Measurements from ENCODE around the gene TRIML2. TPM values are rescaled to one million over a fixed set of nuclear protein-coding genes. Genes with fewer than 3 reads are reported as not detected.

TRIML2 gene
- total RNA-seq = not detected

GRCh38 chr4:188109157-188109755 is at the start of gene TRIML2:
TSS of gene TRIML2 (minus strand) at chr4:188109603. CDS start at chr4:188105368, 4,235 bp downstream.
- H3K36me3 Mint-ChIP-seq = no peaks in the 10 kb centered on the region
- no peak within 1 kb of the TSS for H3K27ac Mint-ChIP-seq
- DNase-seq = no peak
- H3K4me1 Mint-ChIP-seq = no peaks in the 10 kb centered on the region
- POLR2A ChIA-PET = no interaction called here
- no peak for ATAC-seq (ENCODE audit: low read depth)
- H3K27me3 Mint-ChIP-seq = no peaks in the 10 kb centered on the region
- H3K9me3 Mint-ChIP-seq = peaks cover 7% of the 10 kb centered on the region
- no peak within 1 kb of the TSS for H3K4me3 Mint-ChIP-seq

GRCh38 chr4:188158336-188158735 is 48.9 kb upstream of the TRIML2 start:
- Mint-ChIP-seq H3K27ac (no peak overlapping the region), H3K27me3 (no peaks in the 10 kb centered on the region), H3K4me3 (no peak overlapping the region), H3K4me1 (no peaks in the 10 kb centered on the region), H3K36me3 (peaks cover 2% of the 10 kb centered on the region), H3K9me3 (peaks cover 2% of the 10 kb centered on the region)
- ATAC-seq (ENCODE audit: low read depth) = no peak
- DNase-seq = no peak
- POLR2A ChIA-PET = no interaction called here

DNA sequence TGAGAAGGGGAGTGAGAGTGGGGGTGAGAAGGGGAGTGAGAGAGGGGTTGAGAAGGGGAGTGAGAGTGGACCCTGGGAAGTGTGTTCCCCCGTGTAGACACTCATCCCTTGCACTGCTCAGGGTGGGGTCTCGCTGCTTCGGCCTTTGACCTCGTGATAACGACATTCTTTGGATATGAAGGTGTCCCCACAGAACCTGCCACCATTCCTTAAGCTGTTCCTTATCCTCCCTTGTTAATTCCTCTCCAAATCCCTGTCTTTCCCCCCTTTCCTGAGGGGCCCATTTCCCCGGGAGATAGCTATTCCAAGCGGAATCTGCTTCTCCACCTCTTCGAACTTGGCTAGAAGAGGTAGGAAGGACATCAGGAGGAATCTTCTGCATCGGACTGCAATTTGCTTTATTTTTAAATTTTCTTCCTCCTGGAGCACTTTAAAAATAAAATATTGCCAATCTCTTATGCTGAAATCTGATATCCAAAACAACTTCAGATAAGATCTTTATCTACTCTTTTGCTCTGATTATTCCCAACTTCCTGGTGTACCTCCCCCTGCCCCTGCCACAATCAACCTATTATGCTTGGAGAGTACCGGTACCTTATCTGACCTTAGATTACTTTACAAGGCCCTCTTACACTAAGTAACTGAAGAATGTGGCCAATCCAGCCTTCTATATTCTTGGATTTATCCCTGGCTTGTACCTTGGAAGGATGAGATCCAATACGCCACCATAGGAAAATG is 45.4 kb upstream of the TRIML2 start:
- H3K27ac Mint-ChIP-seq = no peak overlapping the region
- ATAC-seq (ENCODE audit: low read depth) (no peak), DNase-seq (no peak)

DNA sequence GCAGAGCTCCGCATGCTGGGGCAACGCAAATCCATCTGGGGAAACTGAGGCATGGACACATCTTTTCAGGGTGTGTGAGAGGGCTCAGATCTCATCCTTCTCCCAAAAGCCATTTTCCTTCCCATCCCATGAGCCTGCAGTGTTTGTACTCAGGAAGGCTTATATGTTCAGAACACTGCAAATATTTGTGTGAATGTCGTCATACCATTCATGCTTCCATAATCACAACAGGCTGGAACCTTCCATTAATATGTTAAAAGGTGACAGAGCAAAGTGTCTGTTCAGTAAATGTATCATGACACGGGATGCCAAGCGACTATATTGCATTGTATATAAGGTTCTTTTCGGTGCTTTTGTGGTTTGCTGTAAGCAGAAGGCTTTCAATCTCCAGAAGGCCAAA is 38.4 kb upstream of the TRIML2 start:
- ATAC-seq (ENCODE audit: low read depth) (no peak), DNase-seq (no peak)
- Mint-ChIP-seq H3K27me3 (no peaks in the 10 kb centered on the region), H3K4me1 (no peaks in the 10 kb centered on the region), H3K36me3 (no peaks in the 10 kb centered on the region), H3K9me3 (peaks cover 8% of the 10 kb centered on the region), H3K27ac (no peak overlapping the region), H3K4me3 (no peak overlapping the region)
- POLR2A ChIA-PET = no interaction called here

More for the DNA sequence above, 45.4 kb upstream of the TRIML2 start:
- H3K9me3 Mint-ChIP-seq = peaks cover 2% of the 10 kb centered on the region
- no peaks in the 10 kb centered on the region for H3K4me1 Mint-ChIP-seq
- POLR2A ChIA-PET = no interaction called here
- no peaks in the 10 kb centered on the region for H3K27me3 Mint-ChIP-seq
- H3K36me3 Mint-ChIP-seq = peaks cover 2% of the 10 kb centered on the region
- H3K4me3 Mint-ChIP-seq = no peak overlapping the region

DNA sequence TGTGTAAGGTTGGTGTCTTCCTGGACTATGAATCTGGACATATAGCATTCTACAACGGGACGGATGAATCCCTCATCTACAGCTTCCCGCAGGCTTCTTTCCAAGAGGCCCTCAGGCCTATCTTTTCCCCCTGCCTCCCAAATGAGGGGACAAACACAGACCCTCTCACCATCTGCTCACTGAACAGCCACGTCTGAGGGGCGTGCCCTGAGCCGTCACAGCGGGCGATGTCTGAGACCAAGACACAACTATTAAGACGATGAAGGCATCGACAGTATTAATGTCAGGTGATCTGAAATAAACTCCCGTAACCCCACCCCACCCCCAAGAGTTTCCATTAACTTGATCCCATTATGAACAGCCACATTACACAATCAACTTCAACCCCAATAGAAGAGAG is 37.8 kb upstream of the TRIML2 start:
- no peaks in the 10 kb centered on the region for H3K36me3 Mint-ChIP-seq
- no peak overlapping the region for H3K27ac Mint-ChIP-seq
- no peak for ATAC-seq (ENCODE audit: low read depth)
- H3K4me3 Mint-ChIP-seq = no peak overlapping the region
- no peaks in the 10 kb centered on the region for H3K4me1 Mint-ChIP-seq
- POLR2A ChIA-PET = no interaction called here
- DNase-seq = no peak
- H3K9me3 Mint-ChIP-seq = peaks cover 8% of the 10 kb centered on the region
- H3K27me3 Mint-ChIP-seq = no peaks in the 10 kb centered on the region

DNA sequence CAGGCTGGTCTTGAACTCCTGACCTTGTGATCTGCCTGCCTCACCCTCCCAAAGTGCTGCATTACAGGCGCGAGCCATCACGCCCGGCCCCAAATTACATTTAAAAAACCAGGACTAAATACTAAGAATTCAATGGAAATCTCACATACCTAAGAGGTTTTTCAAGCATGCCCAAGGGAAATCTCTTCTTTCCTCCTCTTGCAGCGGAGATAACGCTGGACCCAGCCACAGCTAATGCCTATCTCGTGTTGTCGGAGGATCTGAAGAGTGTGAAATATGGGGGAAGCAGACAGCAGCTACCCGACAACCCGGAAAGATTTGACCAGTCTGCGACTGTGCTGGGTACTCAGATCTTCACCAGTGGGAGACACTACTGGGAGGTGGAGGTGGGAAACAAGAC is 37.2 kb upstream of the TRIML2 start:
- Mint-ChIP-seq H3K27me3 (no peaks in the 10 kb centered on the region), H3K36me3 (no peaks in the 10 kb centered on the region), H3K4me3 (no peak overlapping the region), H3K4me1 (no peaks in the 10 kb centered on the region), H3K27ac (no peak overlapping the region), H3K9me3 (peaks cover 10% of the 10 kb centered on the region)
- POLR2A ChIA-PET = no interaction called here
- ATAC-seq (ENCODE audit: low read depth) (no peak), DNase-seq (no peak)

GRCh38 chr4:188145601-188146000 is 36.2 kb upstream of the TRIML2 start:
- H3K27me3 Mint-ChIP-seq = no peaks in the 10 kb centered on the region
- H3K36me3 Mint-ChIP-seq = no peaks in the 10 kb centered on the region
- ATAC-seq (ENCODE audit: low read depth) (no peak), DNase-seq (no peak)
- H3K9me3 Mint-ChIP-seq = peaks cover 12% of the 10 kb centered on the region
- H3K4me1 Mint-ChIP-seq = no peaks in the 10 kb centered on the region
- H3K4me3 Mint-ChIP-seq = no peak overlapping the region
- POLR2A ChIA-PET = no interaction called here
- H3K27ac Mint-ChIP-seq = no peak overlapping the region

DNA sequence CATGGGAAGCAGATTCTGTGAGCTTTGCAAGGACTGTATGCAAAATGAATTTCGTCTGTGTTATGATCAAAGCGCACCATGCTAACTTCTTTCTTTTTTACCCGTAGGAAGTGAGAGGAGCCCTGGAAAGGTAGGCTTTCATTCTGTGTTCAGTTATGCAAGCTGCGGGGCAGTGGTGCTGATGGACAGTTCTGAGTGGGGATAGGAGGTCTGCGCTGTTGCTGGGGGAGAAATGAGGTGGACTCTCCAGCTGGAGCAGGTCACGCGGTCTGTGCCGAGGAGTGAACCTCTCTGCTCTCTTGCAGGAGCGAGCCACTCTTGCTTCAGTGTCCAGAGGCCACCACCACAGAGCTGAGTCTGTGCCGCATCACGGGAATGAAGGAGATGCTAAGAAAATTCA is 34.3 kb upstream of the TRIML2 start:
- ATAC-seq (ENCODE audit: low read depth) (no peak), DNase-seq (no peak)
- H3K27me3 Mint-ChIP-seq = no peaks in the 10 kb centered on the region
- POLR2A ChIA-PET = no interaction called here
- no peaks in the 10 kb centered on the region for H3K36me3 Mint-ChIP-seq
- H3K9me3 Mint-ChIP-seq = peaks cover 12% of the 10 kb centered on the region
- H3K4me3 Mint-ChIP-seq = no peak overlapping the region
- H3K4me1 Mint-ChIP-seq = no peaks in the 10 kb centered on the region
- H3K27ac Mint-ChIP-seq = no peak overlapping the region

- DNase-seq (no peak), ATAC-seq (ENCODE audit: low read depth) (no peak)
- H3K4me1 Mint-ChIP-seq = no peaks in the 10 kb centered on the region
- H3K4me3 Mint-ChIP-seq = no peak overlapping the region
- no peak overlapping the region for H3K27ac Mint-ChIP-seq
- no peaks in the 10 kb centered on the region for H3K36me3 Mint-ChIP-seq
- peaks cover 9% of the 10 kb centered on the region for H3K9me3 Mint-ChIP-seq
- POLR2A ChIA-PET = no interaction called here
- no peaks in the 10 kb centered on the region for H3K27me3 Mint-ChIP-seq
Observed at GRCh38 chr4:188139671-188140070, 30.3 kb upstream of the TRIML2 start.

DNA sequence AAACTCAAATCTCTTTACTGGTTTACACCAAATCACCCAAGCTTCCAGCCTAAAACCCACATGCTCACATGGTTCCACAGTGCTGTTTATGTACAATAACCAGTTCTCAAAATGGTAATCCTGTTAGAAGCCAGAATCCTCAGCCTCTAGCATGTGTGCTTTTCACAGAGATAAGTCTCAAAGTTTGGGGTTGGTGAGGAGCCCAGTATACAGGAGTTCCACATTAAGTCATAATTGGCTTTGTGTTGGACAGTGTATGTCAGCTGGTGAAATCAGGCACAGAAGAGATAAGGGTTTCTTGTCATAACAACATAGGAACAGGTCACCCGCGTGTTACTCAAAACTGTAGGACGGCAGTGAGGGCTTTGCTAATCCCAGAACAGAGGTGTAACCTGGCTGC is 29.7 kb upstream of the TRIML2 start, which contains the start of gene TRIML1:
TSS of gene TRIML1 (plus strand) at position 301 of the 400 bp plus-strand sequence. CDS start 118 bp downstream, outside the sequence.
- POLR2A ChIA-PET = no interaction called here

GRCh38 chr4:188138227-188138626 is 28.8 kb upstream of the TRIML2 start:
- DNase-seq = no peak
- Mint-ChIP-seq H3K36me3 (no peaks in the 10 kb centered on the region), H3K4me3 (no peak overlapping the region), H3K27ac (no peak overlapping the region), H3K9me3 (peaks cover 7% of the 10 kb centered on the region), H3K4me1 (no peaks in the 10 kb centered on the region), H3K27me3 (no peaks in the 10 kb centered on the region)
- POLR2A ChIA-PET = no interaction called here
- ATAC-seq (ENCODE audit: low read depth) = no peak

More for the DNA sequence above, 29.7 kb upstream of the TRIML2 start, which contains the start of gene TRIML1:
- H3K27me3 Mint-ChIP-seq = no peaks in the 10 kb centered on the region
- no peak for DNase-seq
- no peaks in the 10 kb centered on the region for H3K4me1 Mint-ChIP-seq
- peaks cover 7% of the 10 kb centered on the region for H3K9me3 Mint-ChIP-seq
- H3K27ac Mint-ChIP-seq = no peak within 1 kb of the TSS
- no peaks in the 10 kb centered on the region for H3K36me3 Mint-ChIP-seq
- no peak for ATAC-seq (ENCODE audit: low read depth)
- H3K4me3 Mint-ChIP-seq = no peak within 1 kb of the TSS

DNA sequence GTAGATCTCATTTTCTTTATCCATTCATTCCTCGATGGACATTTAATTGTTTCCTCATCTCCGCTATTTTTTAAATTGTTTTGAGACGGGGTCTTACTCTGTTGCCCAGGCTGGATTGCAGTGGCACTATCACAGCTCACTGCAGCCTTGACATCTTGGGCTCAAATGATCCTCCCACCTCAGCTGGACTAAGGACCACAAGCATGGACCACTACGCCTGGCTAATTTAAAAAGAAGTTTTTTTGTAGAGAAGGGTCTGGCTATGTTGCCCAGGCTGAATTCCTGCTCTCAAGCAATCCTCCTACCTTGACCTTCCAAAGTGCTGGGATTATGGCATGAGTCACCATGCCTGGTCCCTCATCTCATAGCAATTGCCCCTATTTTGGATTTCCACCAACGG is 22.8 kb upstream of the TRIML2 start:
- POLR2A ChIA-PET = no interaction called here
- Mint-ChIP-seq H3K9me3 (peaks cover 10% of the 10 kb centered on the region), H3K27ac (no peak overlapping the region), H3K4me3 (no peak overlapping the region), H3K36me3 (no peaks in the 10 kb centered on the region), H3K27me3 (no peaks in the 10 kb centered on the region), H3K4me1 (no peaks in the 10 kb centered on the region)
- ATAC-seq (ENCODE audit: low read depth) (no peak), DNase-seq (no peak)

GRCh38 chr4:188130355-188130754 is 21.0 kb upstream of the TRIML2 start:
- H3K27me3 Mint-ChIP-seq = no peaks in the 10 kb centered on the region
- H3K36me3 Mint-ChIP-seq = no peaks in the 10 kb centered on the region
- no peaks in the 10 kb centered on the region for H3K4me1 Mint-ChIP-seq
- DNase-seq (no peak), ATAC-seq (ENCODE audit: low read depth) (no peak)
- POLR2A ChIA-PET = no interaction called here
- H3K27ac Mint-ChIP-seq = no peak overlapping the region
- H3K4me3 Mint-ChIP-seq = no peak overlapping the region
- peaks cover 8% of the 10 kb centered on the region for H3K9me3 Mint-ChIP-seq

DNA sequence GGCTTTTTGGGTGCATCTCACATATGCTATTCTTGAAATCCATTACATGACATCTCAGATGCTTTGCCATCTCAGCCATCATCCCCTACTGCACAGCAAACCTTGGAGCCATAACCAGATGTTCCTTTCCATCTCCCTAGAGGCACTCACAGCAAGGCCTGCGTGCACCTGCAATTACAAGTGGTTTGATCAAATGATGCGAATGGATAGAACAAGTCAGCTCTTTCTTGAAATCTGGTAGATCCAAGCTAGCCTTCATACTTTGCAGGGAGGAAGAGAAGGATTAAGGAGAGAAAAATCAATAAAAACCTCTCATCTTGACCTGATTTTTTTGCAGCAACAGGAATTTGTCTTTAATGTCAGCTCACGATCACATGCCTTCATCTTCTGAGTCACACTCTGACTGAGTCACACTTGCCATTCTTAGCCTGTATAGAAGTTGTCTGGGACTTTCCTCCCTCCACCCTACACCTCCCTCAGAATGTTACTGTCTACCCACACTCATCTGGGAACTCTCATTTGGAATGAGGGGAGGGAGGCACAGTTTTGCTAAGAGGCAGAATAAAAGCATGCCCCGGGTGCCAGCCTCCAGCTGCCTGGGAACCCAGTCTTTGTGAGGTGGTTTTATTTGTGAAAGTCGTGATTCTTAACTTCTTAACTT is 17.9 kb upstream of the TRIML2 start:
- no peak for ATAC-seq (ENCODE audit: low read depth)
- no peak overlapping the region for H3K4me3 Mint-ChIP-seq
- H3K27me3 Mint-ChIP-seq = no peaks in the 10 kb centered on the region
- no peak overlapping the region for H3K27ac Mint-ChIP-seq
- no peak for DNase-seq
- no peaks in the 10 kb centered on the region for H3K4me1 Mint-ChIP-seq
- H3K36me3 Mint-ChIP-seq = no peaks in the 10 kb centered on the region
- H3K9me3 Mint-ChIP-seq = peaks cover 6% of the 10 kb centered on the region
- POLR2A ChIA-PET = no interaction called here
